Measurements from ENCODE around the gene PRRT3. TPM values are rescaled to one million over a fixed set of nuclear protein-coding genes. Genes with fewer than 3 reads are reported as not detected.
A peak's percentile ranks its signal among the peaks of the same experiment; 100 is the strongest.

The PRRT3 gene
- total and polyA plus RNA-seq, 2 of the 13 experiments (the other 11 are each of a cell fraction or from before 2014, with no cell fraction given), result 0.22 to 0.44 TPM

- TF ChIP-seq ZBTB4 (CRISPR knock-in tag; IDR thresholded peaks at IDR 0.05; ENCODE audit: borderline replicate concordance) (no peak), ZNF562 (CRISPR knock-in tag; IDR thresholded peaks at IDR 0.05; ENCODE audit: borderline replicate concordance) (no peak), TIGD3 (CRISPR knock-in tag; IDR thresholded peaks at IDR 0.05; ENCODE audit: borderline replicate concordance) (no peak), ARNTL (CRISPR knock-in tag; IDR thresholded peaks at IDR 0.05) (no peak), ATRX (CRISPR knock-in tag; IDR thresholded peaks at IDR 0.05; ENCODE audit: borderline replicate concordance) (no peak), ZUFSP (CRISPR knock-in tag; IDR thresholded peaks at IDR 0.05; ENCODE audit: borderline replicate concordance) (no peak), TRIM22 (IDR thresholded peaks at IDR 0.05) (no peak), DBP (CRISPR knock-in tag; IDR thresholded peaks at IDR 0.05; ENCODE audit: not compliant biosample characterization) (no peak), NR3C1 (CRISPR knock-in tag; IDR thresholded peaks at IDR 0.05) (no peak), SOX5 (CRISPR knock-in tag; IDR thresholded peaks at IDR 0.05; ENCODE audit: borderline replicate concordance) (no peak), ZXDC (CRISPR knock-in tag; IDR thresholded peaks at IDR 0.05) (peak; percentile 94), FOXO4 (CRISPR knock-in tag; conservative IDR thresholded peaks at IDR 0.05) (0 out of 2 replicates have a peak, but pooled peaks have one; percentile 88)
- TF ChIP-seq, protein P1, sequence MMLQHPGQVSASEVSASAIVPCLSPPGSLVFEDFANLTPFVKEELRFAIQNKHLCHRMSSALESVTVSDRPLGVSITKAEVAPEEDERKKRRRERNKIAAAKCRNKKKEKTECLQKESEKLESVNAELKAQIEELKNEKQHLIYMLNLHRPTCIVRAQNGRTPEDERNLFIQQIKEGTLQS (CRISPR knock-in tag; IDR thresholded peaks at IDR 0.05), result peak; percentile 65
Observed at GRCh38 chr3:9946112-9947024, 5.8 kb downstream of the PRRT3 start (continued).

Data from HepG2 (cell line).